Measurements from ENCODE around the gene SNED1. TPM values are rescaled to one million over a fixed set of nuclear protein-coding genes. Genes with fewer than 3 reads are reported as not detected.

Gene SNED1
- total RNA-seq, 1 donor from 2014 or later, result 0.26 TPM

- Histone ChIP-seq H3K27me3 (ENCODE audit: control insufficient read depth, insufficient read depth, low read length) (peaks cover 11% of the 10 kb centered on the region), H3K36me3 (ENCODE audit: control insufficient read depth, insufficient read depth, low read length) (no peaks in the 10 kb centered on the region), H3K4me3 (ENCODE audit: low read depth, low read length) (no peak overlapping the region)
- DNase-seq (ENCODE audit: low read depth), result no peak
- TF ChIP-seq, protein P1, sequence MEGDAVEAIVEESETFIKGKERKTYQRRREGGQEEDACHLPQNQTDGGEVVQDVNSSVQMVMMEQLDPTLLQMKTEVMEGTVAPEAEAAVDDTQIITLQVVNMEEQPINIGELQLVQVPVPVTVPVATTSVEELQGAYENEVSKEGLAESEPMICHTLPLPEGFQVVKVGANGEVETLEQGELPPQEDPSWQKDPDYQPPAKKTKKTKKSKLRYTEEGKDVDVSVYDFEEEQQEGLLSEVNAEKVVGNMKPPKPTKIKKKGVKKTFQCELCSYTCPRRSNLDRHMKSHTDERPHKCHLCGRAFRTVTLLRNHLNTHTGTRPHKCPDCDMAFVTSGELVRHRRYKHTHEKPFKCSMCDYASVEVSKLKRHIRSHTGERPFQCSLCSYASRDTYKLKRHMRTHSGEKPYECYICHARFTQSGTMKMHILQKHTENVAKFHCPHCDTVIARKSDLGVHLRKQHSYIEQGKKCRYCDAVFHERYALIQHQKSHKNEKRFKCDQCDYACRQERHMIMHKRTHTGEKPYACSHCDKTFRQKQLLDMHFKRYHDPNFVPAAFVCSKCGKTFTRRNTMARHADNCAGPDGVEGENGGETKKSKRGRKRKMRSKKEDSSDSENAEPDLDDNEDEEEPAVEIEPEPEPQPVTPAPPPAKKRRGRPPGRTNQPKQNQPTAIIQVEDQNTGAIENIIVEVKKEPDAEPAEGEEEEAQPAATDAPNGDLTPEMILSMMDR (IDR thresholded peaks at IDR 0.05; ENCODE audit: insufficient read depth, low read length, severe bottlenecking), result no peak
- FAIRE-seq, result no peak
Observed at GRCh38 chr2:241035142-241035817, 36.9 kb downstream of the SNED1 start.

GRCh38 chr2:241035818-241036396, 37.5 kb downstream of the SNED1 start:
- Histone ChIP-seq H3K36me3 (ENCODE audit: control insufficient read depth, insufficient read depth, low read length) (no peaks in the 10 kb centered on the region), H3K27me3 (ENCODE audit: control insufficient read depth, insufficient read depth, low read length) (peaks cover 12% of the 10 kb centered on the region), H3K4me3 (ENCODE audit: low read depth, low read length) (no peak overlapping the region)
- TF ChIP-seq, protein P1 (IDR thresholded peaks at IDR 0.05; ENCODE audit: insufficient read depth, low read length, severe bottlenecking), result no peak
- FAIRE-seq (no peak), DNase-seq (ENCODE audit: low read depth) (no peak)

- TF ChIP-seq, protein P1 (IDR thresholded peaks at IDR 0.05; ENCODE audit: insufficient read depth, low read length, severe bottlenecking), result no peak
- Histone ChIP-seq H3K36me3 (ENCODE audit: control insufficient read depth, insufficient read depth, low read length) (no peaks in the 10 kb centered on the region), H3K4me3 (ENCODE audit: low read depth, low read length) (no peak overlapping the region), H3K27me3 (ENCODE audit: control insufficient read depth, insufficient read depth, low read length) (peaks cover 12% of the 10 kb centered on the region)
- no peak for DNase-seq (ENCODE audit: low read depth)
- FAIRE-seq, result no peak
Observed at GRCh38 chr2:241036397-241036963, 38.1 kb downstream of the SNED1 start.

- Histone ChIP-seq H3K27me3 (ENCODE audit: control insufficient read depth, insufficient read depth, low read length) (peaks cover 12% of the 10 kb centered on the region), H3K4me3 (ENCODE audit: low read depth, low read length) (no peak overlapping the region), H3K36me3 (ENCODE audit: control insufficient read depth, insufficient read depth, low read length) (no peaks in the 10 kb centered on the region)
- FAIRE-seq, result no peak
- TF ChIP-seq, protein P1 (IDR thresholded peaks at IDR 0.05; ENCODE audit: insufficient read depth, low read length, severe bottlenecking), result no peak
- DNase-seq (ENCODE audit: low read depth), result no peak
Observed at GRCh38 chr2:241036964-241037421, 38.6 kb downstream of the SNED1 start.

DNA sequence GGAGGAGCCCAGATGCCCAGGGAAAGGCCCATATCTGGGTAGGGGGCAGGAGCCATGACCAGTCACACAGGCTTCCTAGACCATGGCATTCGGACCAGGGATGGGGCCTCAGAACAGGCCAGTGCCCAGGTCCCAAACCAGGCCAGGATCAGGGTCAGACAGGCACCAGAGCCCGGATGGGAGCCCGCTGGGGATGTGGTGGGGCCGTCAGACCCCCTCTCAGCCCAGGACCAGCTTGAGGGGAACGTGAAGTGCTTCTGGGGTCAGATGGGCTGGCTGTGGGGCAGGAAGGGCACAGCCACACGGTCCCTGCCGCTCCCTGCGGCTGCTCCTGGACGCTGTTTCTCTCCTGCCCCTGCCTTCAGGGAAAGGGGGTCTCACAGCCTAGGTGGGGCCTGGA, 39.1 kb downstream of the SNED1 start:
- TF ChIP-seq, protein P1 (IDR thresholded peaks at IDR 0.05; ENCODE audit: insufficient read depth, low read length, severe bottlenecking), result no peak
- Histone ChIP-seq H3K36me3 (ENCODE audit: control insufficient read depth, insufficient read depth, low read length) (no peaks in the 10 kb centered on the region), H3K4me3 (ENCODE audit: low read depth, low read length) (no peak overlapping the region), H3K27me3 (ENCODE audit: control insufficient read depth, insufficient read depth, low read length) (peaks cover 12% of the 10 kb centered on the region)
- no peak for DNase-seq (ENCODE audit: low read depth)
- no peak for FAIRE-seq
